Fibroblast of peridontal ligament (primary cell): ENCODE results near the gene HTR4.
"Not testable (repeated sequence)": the region's sequence is repeated elsewhere in the genome, so short reads cannot be mapped to it uniquely, and the experiment has no call there.

ENCODE experiments used
- DNase-seq: peaks from one replicate; pipeline ENCODE4 v3.0.0-alpha.2; 2010; ENCODE audit errors: extremely low read depth

The HTR4 gene, protein sequence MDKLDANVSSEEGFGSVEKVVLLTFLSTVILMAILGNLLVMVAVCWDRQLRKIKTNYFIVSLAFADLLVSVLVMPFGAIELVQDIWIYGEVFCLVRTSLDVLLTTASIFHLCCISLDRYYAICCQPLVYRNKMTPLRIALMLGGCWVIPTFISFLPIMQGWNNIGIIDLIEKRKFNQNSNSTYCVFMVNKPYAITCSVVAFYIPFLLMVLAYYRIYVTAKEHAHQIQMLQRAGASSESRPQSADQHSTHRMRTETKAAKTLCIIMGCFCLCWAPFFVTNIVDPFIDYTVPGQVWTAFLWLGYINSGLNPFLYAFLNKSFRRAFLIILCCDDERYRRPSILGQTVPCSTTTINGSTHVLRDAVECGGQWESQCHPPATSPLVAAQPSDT

DNA sequence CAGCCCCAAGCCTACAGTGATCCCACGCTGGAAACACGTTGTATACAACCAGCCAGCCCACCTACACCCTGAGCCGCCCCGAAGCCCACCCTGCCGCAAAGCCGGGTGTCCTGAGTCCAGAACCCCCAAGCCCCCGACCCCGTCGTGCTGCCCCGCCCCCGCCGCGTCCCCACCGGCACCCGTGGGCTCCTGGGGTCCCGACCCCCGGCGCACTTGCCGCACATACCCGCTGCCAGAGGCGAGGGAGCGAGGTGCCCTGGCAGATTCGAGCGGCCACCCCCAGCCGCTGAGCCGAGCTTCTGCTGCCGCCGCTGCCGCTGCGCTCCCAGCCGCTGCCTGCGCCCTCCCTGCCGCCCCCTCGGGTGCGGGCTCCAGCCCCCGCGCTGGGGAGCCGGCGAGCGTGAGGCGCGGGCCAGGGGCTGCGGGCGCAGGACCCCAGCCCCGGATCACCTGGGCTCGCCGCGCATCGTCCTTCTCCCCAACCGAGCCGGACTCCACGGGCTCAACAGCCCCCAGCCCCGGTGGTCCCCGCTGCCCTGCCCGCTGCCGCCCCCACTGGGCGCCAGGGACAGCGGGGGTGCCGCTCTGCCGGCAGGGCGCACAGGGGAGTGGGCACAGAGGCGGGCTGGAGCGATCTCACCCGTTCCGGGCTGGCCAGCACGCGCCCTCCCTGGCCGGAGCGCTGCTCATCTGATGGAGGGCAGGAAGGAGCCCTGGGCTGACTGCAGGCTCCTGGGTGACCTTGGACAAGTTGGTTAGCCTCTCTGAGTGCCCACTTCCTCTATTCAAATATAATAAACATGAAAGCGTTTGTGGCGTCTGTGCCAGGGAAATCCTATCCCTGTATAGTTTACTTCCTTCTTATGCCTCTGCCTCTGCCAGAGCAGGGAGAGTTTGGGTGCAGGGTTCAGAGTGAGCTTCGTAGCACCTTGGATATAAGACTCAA, at the start of gene HTR4:
Gene HTR4 (minus strand): TSS at position 692 of the 946 bp plus-strand sequence. CDS start 17,513 bp downstream, outside the sequence.
- DNase-seq: no peak

- no peak for DNase-seq
Measured at GRCh38 chr5:148702019-148702596, 47.8 kb upstream of the HTR4 start.

GRCh38 chr5:148699028-148699427, 44.7 kb upstream of the HTR4 start:
- no peak for DNase-seq

DNA sequence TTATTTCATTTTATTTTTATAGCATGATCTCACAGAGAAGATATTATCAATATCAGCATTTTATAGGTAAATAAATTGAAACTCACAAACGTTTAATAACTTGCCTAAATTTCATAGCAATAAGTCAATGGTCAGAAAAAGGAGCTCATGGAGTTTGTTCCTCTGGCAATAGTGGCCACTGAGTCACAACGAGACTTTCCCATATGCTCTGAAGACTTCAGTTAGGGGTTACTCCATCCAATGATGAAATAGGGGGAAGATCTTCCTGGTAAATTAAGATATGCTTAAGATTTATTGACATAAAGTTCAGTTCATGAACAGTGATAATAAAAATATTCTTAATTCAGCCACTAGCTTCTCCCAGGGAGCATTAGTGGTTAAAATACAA, 43.5 kb upstream of the HTR4 start:
- DNase-seq: no peak

DNA sequence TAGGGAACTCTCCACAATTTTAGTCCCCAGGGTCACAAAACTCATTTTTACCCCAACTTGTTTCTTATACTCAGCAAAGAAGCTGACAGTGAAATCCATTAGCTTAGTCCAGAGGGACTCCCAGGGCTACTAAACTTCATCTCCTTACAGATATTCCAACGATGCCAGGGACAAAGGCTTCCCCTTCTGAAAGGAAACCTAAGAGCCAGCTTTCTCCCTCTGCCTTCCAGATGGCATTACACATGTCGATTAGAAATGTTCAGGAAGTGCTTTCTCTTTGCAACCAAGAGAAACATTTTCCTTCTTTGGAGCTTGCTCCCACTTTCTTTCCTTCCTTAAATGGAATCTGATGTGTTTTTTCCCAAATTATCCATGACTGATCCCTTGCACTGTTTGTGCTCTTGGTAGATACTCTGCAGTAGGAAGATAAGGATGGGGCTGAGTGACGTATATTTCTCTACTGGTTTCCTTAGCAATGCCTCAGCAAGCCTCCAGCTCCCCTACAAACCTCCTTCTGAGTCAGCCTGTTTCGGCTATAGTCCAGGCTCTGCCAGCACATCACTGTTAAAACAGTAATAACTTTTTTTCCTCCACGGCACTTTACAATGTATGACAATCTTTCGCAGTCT, 43.0 kb upstream of the HTR4 start:
- DNase-seq: peak; percentile 55

DNA sequence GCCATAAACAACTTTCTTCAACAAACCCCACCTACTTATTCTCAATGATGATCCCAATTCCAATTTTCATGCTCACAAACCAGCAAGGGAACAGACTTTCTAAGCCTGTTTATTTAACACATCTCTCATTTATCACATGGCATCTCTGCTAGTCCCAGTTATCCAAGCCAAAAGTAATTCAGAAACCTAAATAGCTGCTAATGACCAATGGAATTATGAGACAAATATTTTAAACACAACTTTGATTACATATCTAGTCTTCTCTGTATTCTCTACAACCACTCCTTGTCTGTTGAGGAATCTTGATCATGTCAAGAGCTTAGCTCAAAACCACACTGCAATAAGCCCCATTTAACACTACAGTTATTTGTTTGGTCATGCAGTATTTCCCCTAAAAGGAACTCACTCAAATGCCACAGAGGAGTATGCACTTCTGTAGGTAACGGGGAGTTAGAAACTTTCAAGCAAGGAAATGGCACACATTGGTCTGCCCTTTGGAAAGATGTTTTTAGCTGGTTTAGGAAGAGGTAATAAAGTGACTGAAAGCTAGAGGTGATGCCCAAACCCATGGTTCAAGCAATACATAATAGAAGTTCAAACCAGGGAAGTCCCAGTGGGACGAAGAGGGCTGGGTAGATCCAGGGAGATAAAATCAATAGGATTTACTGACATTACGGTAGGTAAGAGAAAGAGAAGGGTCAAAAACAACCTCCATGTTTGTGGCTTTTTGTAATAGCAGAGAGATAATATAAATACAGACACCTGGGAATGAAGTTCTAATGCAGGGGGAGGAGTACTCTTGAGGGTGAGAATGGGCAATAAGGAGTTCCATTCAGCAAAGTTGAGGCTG, 42.1 kb upstream of the HTR4 start:
- no peak for DNase-seq

DNA sequence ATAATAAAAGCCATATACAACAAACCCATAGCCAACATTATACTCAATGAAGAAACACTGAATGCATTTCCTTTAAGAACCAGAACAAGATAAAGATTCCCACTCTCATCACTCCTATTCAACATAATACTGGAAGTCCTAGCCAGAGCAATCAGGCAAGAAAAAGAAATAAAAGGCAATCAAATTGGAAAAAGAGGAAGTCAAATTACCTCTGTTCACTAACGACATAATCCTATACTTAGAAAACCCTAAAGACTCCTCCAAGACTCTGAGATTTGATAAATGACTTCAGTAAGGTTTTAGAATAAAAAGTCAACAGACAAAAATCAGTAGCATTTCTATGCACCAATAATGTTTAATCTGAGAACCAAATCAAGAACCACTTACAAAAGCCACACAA, 36.6 kb upstream of the HTR4 start:
- no peak for DNase-seq

DNA sequence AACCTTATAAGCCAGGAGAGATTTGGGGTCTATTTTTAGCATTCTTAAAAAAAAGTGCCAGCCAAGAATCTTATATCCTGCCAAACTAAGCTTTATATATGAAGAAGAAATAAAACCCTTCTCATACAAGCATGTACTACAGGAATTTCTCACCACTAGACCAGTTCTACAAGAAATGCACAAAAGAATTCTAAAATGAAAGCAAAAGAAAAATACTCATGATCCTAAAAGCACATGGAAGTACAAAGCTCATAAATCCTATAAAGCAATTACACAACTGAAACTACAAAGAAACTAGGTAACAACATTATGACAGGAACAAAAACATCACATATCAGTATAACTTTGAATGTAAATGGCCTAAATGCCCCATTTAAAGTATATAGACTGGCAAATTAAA, 34.5 kb upstream of the HTR4 start:
- DNase-seq: no peak

GRCh38 chr5:148687871-148688270, 33.5 kb upstream of the HTR4 start:
- DNase-seq: no peak

DNA sequence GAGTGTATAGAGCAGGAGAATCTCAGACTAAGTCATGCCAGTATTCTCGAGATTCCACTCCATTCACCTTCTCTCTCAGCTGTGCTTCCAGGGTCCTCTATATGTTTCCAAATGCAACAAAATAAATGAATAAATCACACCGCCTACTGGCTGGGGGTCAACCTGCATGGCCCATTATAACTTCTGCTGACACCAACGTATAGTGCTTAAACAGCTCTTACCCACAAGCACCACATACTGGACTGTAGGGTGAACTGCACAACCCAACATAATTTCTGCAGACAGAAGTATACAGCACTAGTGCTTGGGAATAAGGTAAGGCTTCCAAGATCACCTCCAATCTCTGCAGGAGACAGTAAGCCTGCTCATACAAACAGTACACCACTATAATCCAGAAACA, 33.1 kb upstream of the HTR4 start:
- DNase-seq: no peak

DNA sequence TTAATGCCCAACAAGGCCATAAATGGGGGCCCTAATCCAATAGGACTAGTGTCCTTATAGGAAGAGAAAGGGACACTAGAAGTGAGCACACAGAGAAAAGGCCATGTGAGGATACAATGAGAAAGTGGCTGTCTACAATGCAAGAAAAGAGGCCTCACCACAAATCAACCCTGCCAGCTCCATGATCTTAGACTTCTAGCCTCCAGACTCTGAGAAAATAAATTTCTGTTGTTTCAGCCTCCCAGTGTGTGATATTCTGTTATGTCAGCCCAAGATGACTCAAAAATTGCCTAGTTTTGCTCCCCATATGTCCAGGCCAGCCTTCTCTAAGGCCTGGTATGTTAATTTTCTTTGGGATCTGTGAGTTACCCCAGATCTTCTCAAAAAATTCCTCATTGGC, 32.3 kb upstream of the HTR4 start:
- DNase-seq: no peak

GRCh38 chr5:148685520-148686134, 31.3 kb upstream of the HTR4 start:
- peak; percentile 47 for DNase-seq

- DNase-seq: no peak
Measured at GRCh38 chr5:148684528-148684927, 30.2 kb upstream of the HTR4 start.

- DNase-seq: no peak
Measured at GRCh38 chr5:148683651-148684050, 29.3 kb upstream of the HTR4 start.

DNA sequence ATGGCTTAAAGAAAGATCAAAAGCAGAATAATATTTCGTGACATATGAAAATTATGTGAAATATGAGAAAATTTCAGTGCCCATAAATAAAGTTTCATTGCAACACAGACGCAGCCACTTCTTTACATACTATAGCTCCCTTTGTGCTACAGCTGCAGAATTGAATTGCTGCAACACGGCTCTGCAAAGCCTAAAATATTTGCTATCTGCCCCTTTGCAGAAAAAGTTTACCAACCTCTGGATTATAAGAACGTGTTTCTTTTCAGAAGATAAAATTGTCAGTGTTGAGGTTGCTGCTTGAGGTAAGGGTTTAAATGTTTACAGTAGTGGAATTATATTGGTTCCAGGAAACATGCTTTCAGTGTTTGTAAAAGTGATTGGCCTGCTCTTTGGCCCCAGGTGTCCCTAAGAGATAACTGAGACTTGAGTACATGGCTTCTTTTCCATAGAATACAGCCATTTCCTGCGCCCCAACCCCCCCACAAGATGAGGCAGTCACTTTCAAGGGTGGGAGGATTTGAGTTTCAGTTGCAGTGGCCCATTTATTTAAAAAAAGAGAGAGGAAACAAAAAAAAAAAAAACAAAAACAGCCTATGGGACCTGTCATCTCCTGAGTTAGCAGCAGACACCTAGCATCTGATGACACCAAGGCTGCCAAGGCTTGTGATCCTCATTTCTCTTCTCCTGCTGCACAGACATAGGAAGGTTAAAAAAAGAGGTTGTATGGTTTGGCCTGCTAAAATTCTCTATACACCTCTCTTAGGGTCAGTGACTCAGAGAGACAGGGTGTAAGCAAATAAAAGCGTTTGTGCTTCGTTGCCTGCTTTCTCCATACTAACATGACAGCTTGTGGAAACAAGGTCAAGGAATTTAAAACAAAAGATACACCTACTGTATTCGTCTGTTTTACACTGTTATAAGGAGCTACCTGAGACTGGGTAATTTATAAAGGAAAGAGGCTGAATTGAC, 28.0 kb upstream of the HTR4 start:
- DNase-seq: no peak

GRCh38 chr5:148681157-148682057, 27.1 kb upstream of the HTR4 start:
- DNase-seq: no peak

GRCh38 chr5:148673704-148674103, 19.4 kb upstream of the HTR4 start:
- DNase-seq: not testable (repeated sequence)

DNA sequence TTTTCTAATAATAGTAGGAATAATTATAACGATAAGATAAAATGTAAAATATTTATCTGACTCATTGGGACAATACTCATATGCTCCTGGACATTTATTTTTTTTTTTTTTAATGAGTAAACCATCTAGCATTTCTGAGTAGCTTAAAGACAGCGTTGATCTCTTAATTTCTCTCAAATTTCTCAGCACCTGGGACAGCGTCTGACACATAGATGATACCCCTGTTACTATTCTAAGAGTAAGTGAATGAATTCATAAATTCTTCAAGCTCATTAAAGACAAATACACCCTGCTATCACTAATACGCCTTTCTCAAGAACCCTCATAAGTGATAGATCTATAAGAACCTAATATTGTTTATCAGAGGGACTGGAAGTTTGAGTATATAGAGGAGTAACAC, 12.0 kb upstream of the HTR4 start:
- no peak for DNase-seq
